ENCODE data around the gene CRB2. TPM values are rescaled to one million over a fixed set of nuclear protein-coding genes. Genes with fewer than 3 reads are reported as not detected.

Gene CRB2
- polyA plus RNA-seq, 3 donors from 2014 or later = 0.04 TPM; not detected in 2

- no peak for DNase-seq
- H3K4me3 Mint-ChIP-seq = no peak overlapping the region
- H3K36me3 Mint-ChIP-seq = no peaks in the 10 kb centered on the region
- H3K9me3 Mint-ChIP-seq = no peaks in the 10 kb centered on the region
- H3K27ac Mint-ChIP-seq = no peak overlapping the region
- H3K4me1 Mint-ChIP-seq = peaks cover 21 to 23% of the 10 kb centered on the region in 2 donors
- peaks cover 4 to 20% (median 4%) of the 10 kb centered on the region in 3 donors for H3K27me3 Mint-ChIP-seq (ENCODE audit: low read depth in 3 of 3)
Measured at GRCh38 chr9:123335193-123335985, 20.6 kb upstream of the CRB2 start.

- Mint-ChIP-seq H3K4me1 (peaks cover 23 to 28% of the 10 kb centered on the region in 2 donors), H3K4me3 (no peak overlapping the region), H3K9me3 (no peaks in the 10 kb centered on the region), H3K27me3 (ENCODE audit: low read depth in 3 of 3) (peaks cover 4 to 20% (median 5%) of the 10 kb centered on the region in 3 donors), H3K36me3 (no peaks in the 10 kb centered on the region), H3K27ac (no peak overlapping the region)
- DNase-seq = no peak
Measured at GRCh38 chr9:123335986-123336329, 20.0 kb upstream of the CRB2 start.

- H3K36me3 Mint-ChIP-seq = no peaks in the 10 kb centered on the region
- H3K4me1 Mint-ChIP-seq = peaks cover 23 to 31% of the 10 kb centered on the region in 2 donors
- H3K27ac Mint-ChIP-seq = no peak overlapping the region
- H3K27me3 Mint-ChIP-seq (ENCODE audit: low read depth in 3 of 3) = peaks cover 4 to 22% (median 5%) of the 10 kb centered on the region in 3 donors
- DNase-seq = no peak
- H3K4me3 Mint-ChIP-seq = no peak overlapping the region
- no peaks in the 10 kb centered on the region for H3K9me3 Mint-ChIP-seq
Measured at GRCh38 chr9:123336449-123336848, 19.5 kb upstream of the CRB2 start.

GRCh38 chr9:123336959-123337358, 19.0 kb upstream of the CRB2 start:
- Mint-ChIP-seq H3K4me1 (peaks cover 23 to 31% of the 10 kb centered on the region in 2 donors), H3K9me3 (no peaks in the 10 kb centered on the region), H3K4me3 (no peak overlapping the region), H3K27ac (no peak overlapping the region), H3K27me3 (ENCODE audit: low read depth in 3 of 3) (peaks cover 4 to 21% (median 5%) of the 10 kb centered on the region in 3 donors), H3K36me3 (no peaks in the 10 kb centered on the region)
- no peak for DNase-seq

GRCh38 chr9:123337971-123338370, 18.0 kb upstream of the CRB2 start:
- Mint-ChIP-seq H3K36me3 (no peaks in the 10 kb centered on the region), H3K9me3 (no peaks in the 10 kb centered on the region), H3K4me1 (peaks cover 23 to 31% of the 10 kb centered on the region in 2 donors), H3K4me3 (peak overlapping the region in 4 of 5 donors; percentile 13 to 35 (median 16)), H3K27me3 (ENCODE audit: low read depth in 3 of 3) (peaks cover 4 to 17% (median 7%) of the 10 kb centered on the region in 3 donors), H3K27ac (no peak overlapping the region)
- no peak for DNase-seq

GRCh38 chr9:123338710-123339665, 17.0 kb upstream of the CRB2 start:
- Mint-ChIP-seq H3K27me3 (ENCODE audit: low read depth in 3 of 3) (peaks cover 4 to 17% (median 7%) of the 10 kb centered on the region in 3 donors), H3K27ac (peak overlapping the region; percentile 79 to 92 (median 88)), H3K36me3 (no peaks in the 10 kb centered on the region), H3K4me1 (peaks cover 23 to 31% of the 10 kb centered on the region in 2 donors), H3K4me3 (peak overlapping the region; percentile 83 to 97 (median 92)), H3K9me3 (no peaks in the 10 kb centered on the region)
- peak; percentile 66 to 72 (median 71) for DNase-seq

GRCh38 chr9:123339666-123340510, 16.1 kb upstream of the CRB2 start:
- Mint-ChIP-seq H3K27ac (peak overlapping the region; percentile 61 to 92 (median 88)), H3K4me1 (peaks cover 23 to 31% of the 10 kb centered on the region in 2 donors)

GRCh38 chr9:123341816-123342215, 14.2 kb upstream of the CRB2 start:
- no peak for DNase-seq
- no peak overlapping the region for H3K4me3 Mint-ChIP-seq
- peaks cover 4 to 15% (median 4%) of the 10 kb centered on the region in 3 donors for H3K27me3 Mint-ChIP-seq (ENCODE audit: low read depth in 3 of 3)
- H3K9me3 Mint-ChIP-seq = no peaks in the 10 kb centered on the region
- peaks cover 23 to 31% of the 10 kb centered on the region in 2 donors for H3K4me1 Mint-ChIP-seq
- H3K36me3 Mint-ChIP-seq = no peaks in the 10 kb centered on the region
- no peak overlapping the region for H3K27ac Mint-ChIP-seq

More at GRCh38 chr9:123339666-123340510, 16.1 kb upstream of the CRB2 start:
- H3K27me3 Mint-ChIP-seq (ENCODE audit: low read depth in 3 of 3) = peaks cover 4 to 17% (median 7%) of the 10 kb centered on the region in 3 donors
- no peaks in the 10 kb centered on the region for H3K9me3 Mint-ChIP-seq
- H3K36me3 Mint-ChIP-seq = no peaks in the 10 kb centered on the region
- peak overlapping the region; percentile 83 to 97 (median 92) for H3K4me3 Mint-ChIP-seq
- DNase-seq = no peak

GRCh38 chr9:123342247-123342646, 13.8 kb upstream of the CRB2 start:
- Mint-ChIP-seq H3K4me1 (peaks cover 23 to 31% of the 10 kb centered on the region in 2 donors), H3K27ac (no peak overlapping the region), H3K9me3 (no peaks in the 10 kb centered on the region), H3K4me3 (no peak overlapping the region), H3K27me3 (ENCODE audit: low read depth in 3 of 3) (peaks cover 4 to 15% (median 4%) of the 10 kb centered on the region in 3 donors), H3K36me3 (no peaks in the 10 kb centered on the region)
- DNase-seq = no peak

- Mint-ChIP-seq H3K4me1 (peaks cover 18 to 27% of the 10 kb centered on the region in 2 donors), H3K9me3 (no peaks in the 10 kb centered on the region), H3K27ac (no peak overlapping the region), H3K4me3 (no peak overlapping the region), H3K27me3 (ENCODE audit: low read depth in 3 of 3) (peaks cover 4 to 13% (median 4%) of the 10 kb centered on the region in 3 donors), H3K36me3 (no peaks in the 10 kb centered on the region)
- no peak for DNase-seq
Measured at GRCh38 chr9:123343443-123344191, 12.4 kb upstream of the CRB2 start.

- Mint-ChIP-seq H3K9me3 (no peaks in the 10 kb centered on the region), H3K27ac (no peak overlapping the region), H3K4me3 (no peak overlapping the region), H3K4me1 (peaks cover 11 to 19% of the 10 kb centered on the region in 2 donors), H3K27me3 (ENCODE audit: low read depth in 3 of 3) (peaks cover 0 to 6% (median 4%) of the 10 kb centered on the region in 3 donors), H3K36me3 (no peaks in the 10 kb centered on the region)
- no peak for DNase-seq
Measured at GRCh38 chr9:123344192-123344949, 11.6 kb upstream of the CRB2 start.

GRCh38 chr9:123345567-123345955, 10.4 kb upstream of the CRB2 start:
- no peak overlapping the region for H3K27ac Mint-ChIP-seq
- H3K27me3 Mint-ChIP-seq (ENCODE audit: low read depth in 3 of 3) = peaks cover 2 to 6% (median 2%) of the 10 kb centered on the region in 3 donors
- no peaks in the 10 kb centered on the region for H3K36me3 Mint-ChIP-seq
- peaks cover 1 to 7% of the 10 kb centered on the region in 2 donors for H3K4me1 Mint-ChIP-seq
- H3K4me3 Mint-ChIP-seq = no peak overlapping the region
- DNase-seq = no peak
- no peaks in the 10 kb centered on the region for H3K9me3 Mint-ChIP-seq
